ENCODE measurements around the gene DTD1.

Gene DTD1

DNA sequence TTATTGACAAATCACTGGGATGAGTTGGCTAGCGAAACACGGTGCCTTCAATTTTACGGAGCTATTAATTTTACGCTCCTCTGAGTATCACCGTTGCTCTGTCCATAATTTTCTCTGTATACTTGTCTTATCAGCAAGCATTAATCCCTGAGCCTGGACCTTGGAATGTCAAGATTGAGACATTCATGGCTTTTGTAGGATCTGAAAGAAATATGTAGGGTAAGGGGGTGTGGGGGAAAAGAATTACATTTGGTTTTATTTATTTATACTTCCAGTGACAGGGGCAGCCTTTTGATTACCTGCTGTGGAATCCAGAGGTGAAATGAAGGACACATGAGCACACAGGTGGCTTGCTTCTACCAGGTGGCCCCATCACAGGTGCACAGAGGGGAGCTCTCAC is 46.6 kb downstream of the DTD1 start:
- peaks cover 6% of the 10 kb centered on the region for H3K4me1 ChIP-seq (ENCODE audit: insufficient read depth, low read length, severe bottlenecking)
- no peaks in the 10 kb centered on the region for H3K9me3 ChIP-seq (ENCODE audit: low read length)
- H3K79me2 ChIP-seq (ENCODE audit: insufficient read depth, low read length): no peaks in the 10 kb centered on the region
- H4K20me1 ChIP-seq (ENCODE audit: insufficient read depth, low read length): no peaks in the 10 kb centered on the region
- H3F3A ChIP-seq (ENCODE audit: insufficient read depth, low read length): no peaks in the 10 kb centered on the region
- H3K27me3 ChIP-seq (ENCODE audit: insufficient read depth, low read length): no peaks in the 10 kb centered on the region
- no peak overlapping the region for H3K4me3 ChIP-seq (ENCODE audit: low read depth, low read length, poor library complexity, severe bottlenecking)
- H3K36me3 ChIP-seq (ENCODE audit: insufficient read depth, low read length): peaks cover 4% of the 10 kb centered on the region; the same call in 1 of the 2 replicates
- no peak overlapping the region for H3K4me2 ChIP-seq (ENCODE audit: low read length)
- H3K27ac ChIP-seq (ENCODE audit: low read depth, low read length, poor library complexity, severe bottlenecking): no peak overlapping the region
- H2AFZ ChIP-seq (ENCODE audit: low read length): no peak overlapping the region
- H3K9ac ChIP-seq (ENCODE audit: low read length): no peak overlapping the region
- no peak for TF ChIP-seq EZH2 (IDR thresholded peaks at IDR 0.05; ENCODE audit: borderline replicate concordance, low read length)
- TF ChIP-seq, protein P1, sequence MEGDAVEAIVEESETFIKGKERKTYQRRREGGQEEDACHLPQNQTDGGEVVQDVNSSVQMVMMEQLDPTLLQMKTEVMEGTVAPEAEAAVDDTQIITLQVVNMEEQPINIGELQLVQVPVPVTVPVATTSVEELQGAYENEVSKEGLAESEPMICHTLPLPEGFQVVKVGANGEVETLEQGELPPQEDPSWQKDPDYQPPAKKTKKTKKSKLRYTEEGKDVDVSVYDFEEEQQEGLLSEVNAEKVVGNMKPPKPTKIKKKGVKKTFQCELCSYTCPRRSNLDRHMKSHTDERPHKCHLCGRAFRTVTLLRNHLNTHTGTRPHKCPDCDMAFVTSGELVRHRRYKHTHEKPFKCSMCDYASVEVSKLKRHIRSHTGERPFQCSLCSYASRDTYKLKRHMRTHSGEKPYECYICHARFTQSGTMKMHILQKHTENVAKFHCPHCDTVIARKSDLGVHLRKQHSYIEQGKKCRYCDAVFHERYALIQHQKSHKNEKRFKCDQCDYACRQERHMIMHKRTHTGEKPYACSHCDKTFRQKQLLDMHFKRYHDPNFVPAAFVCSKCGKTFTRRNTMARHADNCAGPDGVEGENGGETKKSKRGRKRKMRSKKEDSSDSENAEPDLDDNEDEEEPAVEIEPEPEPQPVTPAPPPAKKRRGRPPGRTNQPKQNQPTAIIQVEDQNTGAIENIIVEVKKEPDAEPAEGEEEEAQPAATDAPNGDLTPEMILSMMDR (IDR thresholded peaks at IDR 0.05; ENCODE audit: low read length): no peak
- H3K9me2 ChIP-seq (ENCODE audit: low read depth, low read length): no peaks in the 10 kb centered on the region

DNA sequence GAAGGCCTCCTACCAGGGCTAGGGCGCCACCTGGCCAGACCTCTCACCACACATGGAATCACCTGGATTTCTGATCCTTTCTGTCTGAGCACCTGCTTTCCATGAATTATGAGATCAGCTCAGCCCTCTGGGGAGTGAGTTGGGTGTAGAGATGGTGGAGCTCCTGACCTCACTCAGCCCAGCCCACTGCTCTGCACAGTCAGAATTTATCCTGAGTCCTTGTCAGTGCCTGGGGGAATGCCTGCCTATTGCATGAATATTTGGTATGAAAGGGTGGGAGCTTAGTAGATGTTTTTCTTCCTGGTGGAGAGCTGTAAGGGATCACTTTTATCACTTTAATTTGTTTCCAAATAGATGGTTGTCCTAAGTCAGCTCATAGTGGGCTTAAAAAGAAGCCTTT is 47.5 kb downstream of the DTD1 start:
- no peaks in the 10 kb centered on the region for H3K27me3 ChIP-seq (ENCODE audit: insufficient read depth, low read length)
- H3F3A ChIP-seq (ENCODE audit: insufficient read depth, low read length): no peaks in the 10 kb centered on the region
- H3K4me2 ChIP-seq (ENCODE audit: low read length): no peak overlapping the region
- no peaks in the 10 kb centered on the region for H3K79me2 ChIP-seq (ENCODE audit: insufficient read depth, low read length)
- H2AFZ ChIP-seq (ENCODE audit: low read length): no peak overlapping the region
- no peak overlapping the region for H3K9ac ChIP-seq (ENCODE audit: low read length)
- H3K9me2 ChIP-seq (ENCODE audit: low read depth, low read length): no peaks in the 10 kb centered on the region
- H3K4me3 ChIP-seq (ENCODE audit: low read depth, low read length, poor library complexity, severe bottlenecking): no peak overlapping the region
- H3K27ac ChIP-seq (ENCODE audit: low read depth, low read length, poor library complexity, severe bottlenecking): no peak overlapping the region
- peaks cover 10% of the 10 kb centered on the region for H3K4me1 ChIP-seq (ENCODE audit: insufficient read depth, low read length, severe bottlenecking)
- TF ChIP-seq, protein P1 (IDR thresholded peaks at IDR 0.05; ENCODE audit: low read length): no peak
- no peak for TF ChIP-seq EZH2 (IDR thresholded peaks at IDR 0.05; ENCODE audit: borderline replicate concordance, low read length)
- no peaks in the 10 kb centered on the region for H3K9me3 ChIP-seq (ENCODE audit: low read length)
- no peaks in the 10 kb centered on the region for H4K20me1 ChIP-seq (ENCODE audit: insufficient read depth, low read length)
- no peaks in the 10 kb centered on the region; the same call in 1 of the 2 replicates for H3K36me3 ChIP-seq (ENCODE audit: insufficient read depth, low read length)

GRCh38 chr20:18637224-18637623 is 49.4 kb downstream of the DTD1 start:
- H3K4me3 ChIP-seq (ENCODE audit: low read depth, low read length, poor library complexity, severe bottlenecking): no peak overlapping the region
- H3K9me2 ChIP-seq (ENCODE audit: low read depth, low read length): no peaks in the 10 kb centered on the region
- no peak overlapping the region for H3K9ac ChIP-seq (ENCODE audit: low read length)
- no peaks in the 10 kb centered on the region for H4K20me1 ChIP-seq (ENCODE audit: insufficient read depth, low read length)
- H3K9me3 ChIP-seq (ENCODE audit: low read length): no peaks in the 10 kb centered on the region
- no peak overlapping the region for H3K4me2 ChIP-seq (ENCODE audit: low read length)
- no peaks in the 10 kb centered on the region for H3F3A ChIP-seq (ENCODE audit: insufficient read depth, low read length)
- H3K27ac ChIP-seq (ENCODE audit: low read depth, low read length, poor library complexity, severe bottlenecking): no peak overlapping the region
- no peaks in the 10 kb centered on the region for H3K79me2 ChIP-seq (ENCODE audit: insufficient read depth, low read length)
- H3K4me1 ChIP-seq (ENCODE audit: insufficient read depth, low read length, severe bottlenecking): peaks cover 10% of the 10 kb centered on the region
- no peaks in the 10 kb centered on the region for H3K27me3 ChIP-seq (ENCODE audit: insufficient read depth, low read length)
- H3K36me3 ChIP-seq (ENCODE audit: insufficient read depth, low read length): no peaks in the 10 kb centered on the region; the same call in 1 of the 2 replicates
- no peak overlapping the region for H2AFZ ChIP-seq (ENCODE audit: low read length)
- no peak for TF ChIP-seq EZH2 (IDR thresholded peaks at IDR 0.05; ENCODE audit: borderline replicate concordance, low read length)
- TF ChIP-seq, protein P1 (IDR thresholded peaks at IDR 0.05; ENCODE audit: low read length): no peak
